HG02981 (cell line): Measurements from ENCODE around the gene CAPZA1.
"Not testable (repeated sequence)": the region's sequence is repeated elsewhere in the genome, so short reads cannot be mapped to it uniquely, and the experiment has no call there.

Experiments
- ATAC-seq: cut with Tn5 transposase; IDR thresholded peaks from one replicate; pipeline ENCODE4 v1.9.1; 2021; ENCODE audit warnings: mild to moderate bottlenecking, moderate library complexity; ENCODE audit not compliant: unreplicated experiment

The CAPZA1 gene

DNA sequence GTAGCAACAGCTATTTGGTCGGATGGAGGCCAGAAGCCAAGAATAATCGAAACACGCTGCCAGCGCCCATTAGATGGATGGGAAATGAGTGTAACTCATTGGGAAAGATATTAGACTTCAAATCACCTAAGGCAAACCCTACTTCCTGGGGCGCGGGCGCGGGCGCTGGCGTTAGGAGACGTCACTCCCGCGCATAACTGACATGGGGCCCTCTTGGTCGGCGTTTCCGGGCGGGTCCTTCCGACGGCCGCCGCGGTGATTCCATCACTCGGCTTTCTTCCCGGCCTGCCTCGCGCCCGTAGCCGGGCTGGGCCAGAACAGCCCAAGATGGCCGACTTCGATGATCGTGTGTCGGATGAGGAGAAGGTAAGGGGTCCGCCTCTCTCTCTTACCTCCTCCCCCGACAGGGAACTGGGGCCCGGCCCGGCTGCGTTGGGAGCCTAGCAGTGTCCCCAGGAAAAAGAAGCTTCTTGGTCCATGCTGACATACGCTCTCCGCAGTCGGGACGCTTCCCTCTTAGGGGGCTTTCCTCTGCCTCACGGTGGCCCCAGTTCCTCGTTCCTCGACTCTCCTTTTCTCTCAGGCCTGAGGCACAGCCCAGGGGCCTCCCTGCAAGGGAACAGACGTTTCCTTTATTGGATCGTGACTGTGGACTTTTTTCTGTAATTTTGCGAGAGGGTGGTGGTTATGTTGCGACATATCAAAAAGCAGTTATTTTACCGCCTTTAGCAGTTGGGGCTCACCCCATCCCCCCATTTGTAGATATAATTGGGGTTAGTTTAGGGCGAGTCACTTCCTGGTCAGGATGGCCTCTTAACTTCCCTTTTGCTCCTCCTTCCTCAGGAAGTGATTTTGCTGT is at the start of gene CAPZA1:
CAPZA1 (plus strand) TSS at position 315 of the 859 bp plus-strand sequence; CDS start at position 328, 13 bp downstream.
- peak; percentile 84 for ATAC-seq

DNA sequence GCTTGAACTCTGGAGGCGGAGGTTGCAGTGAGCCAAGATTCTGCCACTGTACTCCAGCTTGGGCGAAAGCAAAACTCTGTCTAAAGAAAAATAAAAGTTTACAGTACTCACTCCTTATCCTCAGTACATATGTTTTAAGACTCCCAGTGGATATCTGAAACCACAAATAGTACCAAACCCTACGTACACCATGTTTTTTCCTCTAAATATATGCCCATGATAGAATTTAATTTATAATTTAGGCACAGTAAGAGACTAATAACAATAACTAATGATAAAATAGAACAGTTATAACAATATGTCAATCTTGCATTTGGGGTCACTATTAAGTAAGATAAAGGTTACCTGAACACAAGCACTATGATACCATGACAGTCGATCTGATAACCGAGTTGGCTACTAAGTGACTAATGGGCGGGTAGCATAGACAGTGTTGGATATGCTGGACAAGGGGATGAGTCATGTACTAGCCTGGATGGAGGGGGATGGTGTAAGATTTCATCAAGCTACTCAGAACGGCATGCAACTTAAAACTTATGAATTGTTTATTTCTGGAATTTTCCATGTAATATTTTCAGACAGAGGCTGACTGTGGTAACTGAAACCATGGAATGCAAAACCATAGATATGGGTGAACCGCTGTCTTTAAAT is 44.4 kb upstream of the CAPZA1 start:
- ATAC-seq, result no peak

DNA sequence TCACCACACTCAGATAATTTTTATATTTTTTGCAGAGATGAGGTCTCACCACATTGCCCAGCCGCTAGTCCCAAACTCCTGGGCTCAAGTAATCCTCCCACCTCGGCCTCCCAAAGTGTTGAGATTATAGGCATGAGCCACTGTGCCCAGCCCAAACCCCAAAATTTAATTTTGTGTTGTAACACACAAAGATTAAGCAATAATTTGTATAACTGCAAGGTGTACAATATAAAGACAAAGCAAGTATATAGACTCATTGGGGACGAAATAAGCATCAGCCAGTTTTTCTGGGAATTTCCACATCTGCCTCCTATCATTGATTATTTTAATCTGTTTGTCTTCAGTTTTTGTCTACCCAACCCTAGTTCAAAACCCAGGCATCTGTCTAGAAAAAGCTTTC is 43.4 kb upstream of the CAPZA1 start:
- ATAC-seq, result no peak

DNA sequence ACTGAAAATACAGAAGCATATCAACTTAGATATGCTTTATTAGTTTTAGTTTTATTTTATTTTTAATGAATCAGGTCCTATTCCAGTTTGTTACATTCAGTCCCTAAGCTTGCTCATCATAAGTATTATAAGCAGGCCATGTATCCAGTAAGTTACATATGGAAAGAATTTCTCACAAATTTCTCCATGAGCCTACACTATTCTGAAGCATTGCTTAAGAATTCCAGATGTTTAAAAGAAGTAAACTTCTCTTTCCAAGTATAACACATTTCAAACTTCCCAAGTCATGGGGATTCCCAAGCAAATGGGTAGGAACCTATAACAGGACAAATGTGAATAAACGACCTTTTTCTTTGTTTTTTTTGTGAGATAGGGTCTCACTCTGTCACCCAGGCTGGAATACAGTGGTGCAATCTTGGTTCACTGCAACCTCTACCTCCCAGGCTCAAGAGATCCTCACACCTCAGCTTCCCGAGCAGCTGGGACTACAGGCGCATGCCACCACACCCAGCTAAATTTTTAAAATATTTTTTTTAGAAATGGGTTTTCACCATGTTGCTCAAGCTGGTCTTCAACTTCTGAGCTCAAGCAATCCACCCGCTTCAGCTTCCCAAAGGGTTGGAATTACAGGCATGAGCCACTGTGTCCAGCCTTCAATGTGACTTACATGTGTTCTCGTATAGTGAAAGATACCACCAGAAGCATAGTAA is 39.7 kb upstream of the CAPZA1 start:
- ATAC-seq, result no peak

DNA sequence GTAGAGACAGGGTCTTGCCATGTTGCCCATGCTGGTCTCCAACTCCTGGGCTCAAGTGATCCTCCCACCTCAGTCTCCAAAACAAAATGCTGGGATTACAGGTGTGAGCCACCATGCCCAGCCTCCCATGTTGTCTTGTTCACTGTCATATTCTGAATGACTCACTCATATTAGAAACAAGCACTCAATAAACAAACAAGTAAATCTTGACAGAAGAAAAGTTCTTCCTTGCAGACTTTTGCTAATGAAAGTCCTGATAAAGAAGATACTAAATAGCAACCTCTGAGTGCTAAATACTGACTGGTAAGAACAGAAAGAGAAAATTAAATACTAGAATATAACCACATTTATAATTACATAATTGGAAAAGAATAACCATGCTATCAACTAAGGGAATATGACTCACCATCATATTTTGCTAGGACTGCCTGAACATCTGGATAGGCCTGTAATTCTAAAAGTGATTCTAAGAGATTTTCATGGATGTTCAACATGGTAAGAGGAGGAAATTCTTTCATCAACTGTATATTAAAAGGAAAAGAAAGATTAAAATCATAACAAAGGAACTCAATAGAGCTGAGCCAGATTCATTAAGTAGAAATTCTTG is 37.9 kb upstream of the CAPZA1 start:
- no peak for ATAC-seq

DNA sequence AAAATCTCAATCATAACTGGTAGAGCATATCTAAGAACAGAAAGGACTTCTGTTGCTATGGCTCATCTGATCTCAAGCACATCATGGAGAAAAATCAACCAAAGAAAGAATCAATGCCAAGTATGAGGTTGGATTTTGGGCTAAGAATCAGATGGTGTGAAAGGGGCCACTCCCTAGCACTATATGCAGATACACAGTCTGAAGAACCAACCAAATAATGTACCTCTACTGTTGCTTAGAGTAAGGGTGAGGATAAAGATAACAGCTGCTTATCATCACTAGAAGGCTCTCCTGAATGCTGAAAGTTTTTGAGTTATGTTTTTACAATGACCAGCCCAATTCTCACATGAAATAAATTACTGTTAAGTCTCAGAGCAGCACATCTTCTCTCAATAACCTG is 36.3 kb upstream of the CAPZA1 start:
- ATAC-seq, result no peak

DNA sequence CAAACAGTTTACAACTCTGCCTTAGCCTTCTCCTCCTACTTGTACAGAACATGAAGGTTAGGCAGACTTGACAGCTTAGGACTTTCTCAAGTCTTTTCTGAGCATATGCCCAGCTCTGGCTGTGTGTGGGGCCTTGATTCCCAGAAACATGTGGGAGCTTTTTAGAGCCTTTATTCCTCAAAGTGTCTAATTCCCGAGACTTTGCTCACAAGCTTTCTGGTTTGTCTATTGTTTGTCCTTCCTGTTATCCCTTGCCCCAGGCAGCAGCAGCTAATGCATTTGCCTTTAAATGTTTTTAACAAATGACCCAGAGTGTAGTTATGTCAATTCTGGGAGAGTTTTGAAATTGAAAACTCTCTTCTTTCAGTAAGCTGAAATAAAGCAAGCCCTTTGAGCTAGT is 29.9 kb upstream of the CAPZA1 start:
- no peak for ATAC-seq

DNA sequence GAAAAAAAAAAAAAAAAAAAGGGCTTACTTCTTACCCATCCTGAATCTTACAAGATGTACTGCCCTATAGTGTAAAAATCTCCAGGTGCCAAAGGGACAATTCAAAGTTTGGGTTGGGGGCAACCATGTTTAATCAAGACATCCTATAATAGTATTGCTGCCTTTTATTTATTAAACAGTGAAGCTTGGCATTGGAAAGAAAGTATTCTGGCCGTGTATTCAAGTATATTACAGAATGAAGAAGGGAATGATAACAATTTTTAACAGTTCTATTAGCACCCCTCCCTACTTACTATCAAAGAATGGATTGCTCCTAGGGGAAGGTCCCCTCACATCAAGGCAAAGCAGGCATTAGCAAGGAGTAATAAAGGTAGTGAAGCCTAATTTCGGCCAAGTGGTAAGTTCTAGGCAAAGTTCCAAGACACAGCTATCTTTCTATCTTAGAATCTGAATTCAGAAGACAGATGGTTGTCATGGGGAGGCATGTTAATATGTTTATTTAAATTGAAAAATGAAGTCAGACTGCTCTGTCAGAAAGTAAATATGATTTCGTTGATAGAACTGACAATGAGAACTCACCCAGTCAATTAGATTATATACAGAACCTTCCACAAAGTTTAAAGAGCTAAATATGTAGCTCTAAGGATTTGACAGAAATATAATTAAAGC is 25.3 kb upstream of the CAPZA1 start:
- no peak for ATAC-seq

DNA sequence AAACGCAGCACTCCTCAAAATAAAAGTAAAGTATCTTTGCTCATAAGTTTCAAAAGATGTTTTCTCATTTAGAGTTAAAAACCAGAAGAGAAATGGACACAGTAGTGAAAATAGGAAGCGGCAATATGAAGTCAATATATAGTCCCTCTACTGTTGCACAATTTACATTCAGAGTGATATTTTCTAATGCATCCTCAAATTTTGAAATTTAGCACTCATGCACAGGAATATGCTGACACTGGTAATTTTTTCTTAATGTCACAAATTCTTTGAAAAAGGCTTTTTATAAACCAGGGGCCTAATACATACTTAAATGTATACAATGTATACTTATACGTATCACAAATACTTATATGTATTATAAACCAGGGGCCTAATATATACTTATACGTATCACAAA is 20.2 kb upstream of the CAPZA1 start:
- ATAC-seq, result no peak

DNA sequence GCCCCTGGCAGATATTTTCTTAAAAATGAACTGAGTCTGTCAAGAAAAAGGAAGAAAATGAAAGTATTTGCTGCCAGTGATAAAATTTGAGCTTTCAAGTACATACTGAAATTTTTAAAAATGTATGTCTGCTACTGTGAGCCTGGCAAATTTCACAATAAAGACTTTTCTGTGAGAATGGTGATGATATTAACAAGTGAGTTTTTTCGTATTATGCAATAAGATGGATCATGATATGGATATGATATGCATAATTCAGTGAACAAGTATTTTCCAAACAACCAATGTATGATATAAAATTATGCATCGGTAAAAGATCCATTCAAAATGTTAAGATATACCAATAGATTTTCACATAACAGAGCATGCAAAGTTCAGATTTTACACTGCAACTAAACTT is 16.6 kb upstream of the CAPZA1 start:
- ATAC-seq, result no peak

DNA sequence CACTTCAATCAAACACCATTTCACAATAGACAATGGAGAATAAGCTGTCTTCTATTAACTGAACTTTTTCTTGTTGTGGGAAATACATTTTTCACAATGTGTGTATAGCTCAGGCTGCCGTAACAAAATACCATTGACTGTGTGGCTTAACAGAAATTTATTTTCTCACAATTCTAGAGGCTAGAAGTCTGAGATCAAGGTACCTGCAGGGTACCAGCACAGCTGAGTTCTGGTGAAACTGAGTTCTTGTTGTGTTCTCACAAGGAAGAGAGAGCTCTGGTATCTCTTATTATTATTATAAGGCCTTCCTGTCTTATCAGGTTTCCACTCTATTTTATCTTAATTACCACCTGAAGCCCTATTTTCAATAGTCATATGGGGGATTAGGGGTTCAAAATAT is 16.1 kb upstream of the CAPZA1 start:
- ATAC-seq, result no peak

DNA sequence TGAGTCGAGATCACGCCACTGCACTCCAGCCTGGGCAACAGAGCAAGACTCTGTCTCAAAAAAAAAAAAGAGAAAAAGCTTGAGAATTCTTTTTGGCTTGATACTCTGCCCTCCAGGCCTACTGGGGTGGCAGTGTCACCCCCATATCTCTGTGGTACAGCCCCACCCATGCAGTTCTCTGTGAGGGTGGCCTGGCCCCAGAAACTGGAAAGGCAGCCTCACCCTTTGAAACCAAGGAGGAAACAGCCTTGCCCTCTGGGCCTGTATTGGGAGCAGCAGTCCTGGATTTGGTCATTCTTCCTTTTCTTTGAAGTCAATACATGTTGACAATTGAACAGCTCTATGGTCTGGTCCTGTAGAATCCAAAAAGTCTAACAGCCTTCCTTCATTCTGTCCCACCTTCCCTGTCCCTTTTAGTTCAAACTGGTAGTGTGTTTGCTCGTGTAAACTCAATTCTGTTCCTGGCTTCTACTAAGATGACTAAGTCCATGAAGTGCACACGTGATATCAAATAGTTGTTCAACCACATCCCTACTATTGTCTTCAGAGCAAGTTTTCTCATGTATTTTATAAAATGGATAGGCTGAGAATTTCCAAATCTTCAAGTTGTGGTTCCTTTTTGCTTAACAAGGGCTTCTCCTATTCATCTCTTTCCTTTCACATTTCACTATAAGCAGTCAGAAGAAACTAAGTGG is 13.9 kb upstream of the CAPZA1 start:
- no peak for ATAC-seq

DNA sequence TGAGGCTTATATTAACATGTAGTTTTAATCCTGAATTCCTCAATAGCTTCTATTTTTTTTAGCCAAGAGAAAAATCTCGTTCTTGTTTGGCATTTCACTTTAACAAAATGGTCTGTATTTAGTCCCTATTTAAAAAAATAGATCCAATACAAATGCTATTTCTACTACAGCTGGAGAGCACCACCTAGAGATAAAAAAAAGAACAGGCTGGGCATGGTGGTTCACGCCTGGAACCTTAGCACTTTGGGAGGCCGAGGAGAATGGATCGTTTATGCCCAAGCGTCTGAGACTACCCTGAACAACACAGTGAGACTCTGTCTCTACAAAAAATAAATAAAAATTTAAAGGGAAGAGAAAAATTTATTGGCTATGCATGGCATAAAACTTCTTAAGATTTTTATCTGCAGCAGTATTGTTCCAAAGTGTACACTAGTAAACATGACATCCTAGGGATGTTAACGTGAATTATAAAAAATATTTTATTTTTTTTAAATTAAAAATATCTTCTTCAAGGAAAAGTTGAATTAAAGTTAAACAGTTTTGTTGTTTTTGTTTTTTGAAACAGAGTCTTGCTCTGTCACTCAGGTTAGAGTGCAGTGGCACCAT is 5.1 kb upstream of the CAPZA1 start:
- ATAC-seq, result no peak

DNA sequence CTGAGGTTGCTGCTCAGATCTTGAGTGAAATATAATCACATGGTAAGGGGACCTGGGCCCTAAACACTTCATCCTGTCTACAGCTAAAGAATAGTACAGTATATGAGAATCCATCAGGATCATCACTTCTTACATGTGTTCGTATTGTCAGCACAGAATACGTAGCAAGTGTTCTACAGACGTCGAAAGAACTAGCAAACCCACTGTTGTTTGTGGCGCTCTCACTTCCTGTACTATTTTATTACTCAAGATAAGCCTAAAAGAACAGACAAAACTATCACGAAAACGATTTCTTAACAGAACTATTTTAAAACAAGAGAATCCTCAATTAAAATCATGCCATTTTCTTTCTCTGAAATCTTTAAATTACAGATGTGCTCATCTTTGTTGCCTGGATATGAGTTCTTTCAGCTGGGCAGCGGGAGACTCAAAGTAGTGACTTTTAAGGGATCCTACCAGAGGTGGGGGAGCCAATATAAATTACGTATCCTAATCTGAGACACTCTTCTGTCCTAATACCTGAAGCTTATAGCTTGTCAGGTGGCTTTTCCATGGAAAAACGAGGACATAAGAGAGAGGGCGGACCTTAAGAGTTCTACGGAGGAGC is 1.4 kb upstream of the CAPZA1 start:
- ATAC-seq, result no peak

DNA sequence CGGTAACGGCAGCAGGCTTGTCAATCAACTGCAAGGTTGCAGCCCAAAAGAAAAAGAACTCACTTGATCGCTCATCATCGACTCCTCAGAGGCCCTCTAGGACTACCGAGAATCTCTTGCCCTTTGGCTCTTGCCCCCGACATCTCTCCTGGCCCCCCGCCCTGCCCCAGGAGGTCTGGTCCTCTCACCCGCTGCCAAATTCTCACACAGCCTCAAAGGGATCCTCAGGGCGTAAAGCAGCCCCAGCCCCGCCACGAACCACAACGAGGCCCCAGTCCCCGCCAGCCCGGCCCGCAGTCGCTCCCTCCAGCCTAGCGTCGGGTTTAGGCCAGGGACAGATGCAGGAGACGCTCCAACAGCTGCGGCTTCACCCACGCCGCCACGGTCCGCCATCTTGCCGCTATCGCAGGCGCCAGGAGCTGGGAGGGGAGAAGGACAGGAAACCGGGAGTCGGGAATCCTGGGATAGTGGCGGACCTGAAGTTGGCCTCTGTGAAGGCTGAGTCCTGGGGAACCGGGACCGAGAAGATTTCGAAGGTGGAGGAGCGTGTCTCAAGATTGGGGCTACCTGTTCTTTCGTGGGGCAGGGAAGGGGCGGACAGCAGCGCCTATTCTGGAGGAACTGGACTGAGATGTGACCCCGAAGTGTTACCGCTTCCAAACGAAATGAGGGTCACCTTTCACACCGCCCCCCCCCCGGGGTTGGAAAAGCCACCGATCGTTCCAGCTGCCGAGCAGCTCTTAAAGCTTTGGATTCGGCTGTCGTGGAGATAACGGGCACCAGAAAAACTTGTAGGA is 713 bp upstream of the CAPZA1 start, which contains the start of gene ST7L:
ST7L (minus strand) TSS at position 421 of the 797 bp plus-strand sequence; CDS start at position 393, 28 bp downstream.
- no peak for ATAC-seq

DNA sequence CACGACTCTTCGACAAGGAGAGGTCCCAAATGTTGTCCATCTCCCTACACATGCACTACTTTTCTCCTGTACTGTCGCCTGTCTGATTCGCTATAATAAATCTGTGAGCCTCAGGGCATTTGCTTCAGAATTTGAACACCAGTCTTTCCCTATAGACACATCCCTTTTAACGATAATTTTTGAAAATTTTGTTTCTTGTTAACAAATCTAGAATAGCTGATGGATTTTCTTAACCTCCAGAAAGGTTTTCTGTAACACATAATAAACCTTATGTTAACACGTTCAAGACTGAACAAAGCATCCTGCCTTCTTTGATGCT is 704 bp downstream of the CAPZA1 start:
- no peak for ATAC-seq

DNA sequence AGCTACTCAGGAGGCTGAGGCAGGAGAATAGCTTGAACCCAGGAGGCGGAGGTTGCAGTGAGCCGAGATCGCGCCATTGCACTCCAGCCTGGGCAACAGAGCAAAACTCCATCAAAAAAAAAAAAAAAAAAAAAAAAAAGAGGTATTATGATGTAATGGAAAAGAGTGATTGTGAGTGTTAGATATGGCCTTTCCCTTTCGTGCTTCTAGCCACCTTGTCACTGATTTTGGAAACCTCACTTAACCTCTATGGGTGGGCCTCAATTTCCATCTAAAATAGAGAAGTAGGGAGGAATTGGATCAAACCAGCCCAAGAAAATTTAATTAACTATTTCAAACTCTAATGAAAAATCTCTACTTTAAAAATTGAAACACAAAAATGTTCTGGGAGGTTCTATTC is 4.9 kb downstream of the CAPZA1 start:
- ATAC-seq, result not testable (repeated sequence)

DNA sequence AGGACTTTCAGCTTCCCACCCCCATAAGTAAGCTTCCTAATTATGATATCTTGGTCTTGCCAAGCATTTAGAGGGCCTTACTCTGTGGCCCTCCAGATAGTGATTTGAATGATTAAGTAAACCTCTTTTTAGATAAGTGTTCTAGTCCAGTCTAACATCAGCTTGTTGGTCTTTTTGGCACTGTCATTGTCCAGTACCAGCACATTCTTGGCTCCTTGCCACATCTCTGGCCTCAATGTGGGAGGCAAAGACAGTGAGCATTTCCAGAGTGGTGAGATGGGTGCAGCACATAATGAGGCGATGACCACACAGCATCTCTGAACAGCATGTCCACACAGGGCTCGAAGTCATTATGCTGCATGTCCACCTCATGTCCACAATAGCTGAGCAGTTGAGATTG is 6.1 kb downstream of the CAPZA1 start:
- no peak for ATAC-seq

DNA sequence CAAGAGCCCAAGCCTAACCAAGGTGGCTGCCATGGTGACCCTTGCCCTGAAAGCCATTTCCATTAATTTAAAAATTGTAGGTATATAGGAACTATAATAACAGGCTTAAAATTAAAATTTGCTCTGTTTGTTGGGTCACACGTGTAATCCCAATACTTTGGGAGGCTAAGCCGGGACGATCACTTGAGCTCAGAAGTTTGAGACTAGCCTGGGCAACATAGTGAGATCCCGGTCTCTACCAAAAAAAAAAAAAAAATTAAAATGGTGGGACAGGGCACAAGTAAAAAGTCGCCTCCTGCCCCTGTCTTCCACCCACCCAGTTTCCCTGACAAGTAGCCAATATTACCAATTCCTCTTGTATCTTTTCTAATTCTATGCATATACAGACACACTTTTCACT is 6.6 kb downstream of the CAPZA1 start:
- no peak for ATAC-seq
